HG02970 (cell line): ENCODE data around the gene HGD.
"Not testable (repeated sequence)": the region's sequence is repeated elsewhere in the genome, so short reads cannot be mapped to it uniquely, and the experiment has no call there.

Experiments
- ATAC-seq: cut with Tn5 transposase; IDR thresholded peaks from one replicate; pipeline ENCODE4 v1.9.1; 2021; ENCODE audit warnings: mild to moderate bottlenecking, moderate library complexity, moderate number of reproducible peaks; ENCODE audit not compliant: unreplicated experiment, low FRiP score

The HGD gene, protein sequence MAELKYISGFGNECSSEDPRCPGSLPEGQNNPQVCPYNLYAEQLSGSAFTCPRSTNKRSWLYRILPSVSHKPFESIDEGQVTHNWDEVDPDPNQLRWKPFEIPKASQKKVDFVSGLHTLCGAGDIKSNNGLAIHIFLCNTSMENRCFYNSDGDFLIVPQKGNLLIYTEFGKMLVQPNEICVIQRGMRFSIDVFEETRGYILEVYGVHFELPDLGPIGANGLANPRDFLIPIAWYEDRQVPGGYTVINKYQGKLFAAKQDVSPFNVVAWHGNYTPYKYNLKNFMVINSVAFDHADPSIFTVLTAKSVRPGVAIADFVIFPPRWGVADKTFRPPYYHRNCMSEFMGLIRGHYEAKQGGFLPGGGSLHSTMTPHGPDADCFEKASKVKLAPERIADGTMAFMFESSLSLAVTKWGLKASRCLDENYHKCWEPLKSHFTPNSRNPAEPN

DNA sequence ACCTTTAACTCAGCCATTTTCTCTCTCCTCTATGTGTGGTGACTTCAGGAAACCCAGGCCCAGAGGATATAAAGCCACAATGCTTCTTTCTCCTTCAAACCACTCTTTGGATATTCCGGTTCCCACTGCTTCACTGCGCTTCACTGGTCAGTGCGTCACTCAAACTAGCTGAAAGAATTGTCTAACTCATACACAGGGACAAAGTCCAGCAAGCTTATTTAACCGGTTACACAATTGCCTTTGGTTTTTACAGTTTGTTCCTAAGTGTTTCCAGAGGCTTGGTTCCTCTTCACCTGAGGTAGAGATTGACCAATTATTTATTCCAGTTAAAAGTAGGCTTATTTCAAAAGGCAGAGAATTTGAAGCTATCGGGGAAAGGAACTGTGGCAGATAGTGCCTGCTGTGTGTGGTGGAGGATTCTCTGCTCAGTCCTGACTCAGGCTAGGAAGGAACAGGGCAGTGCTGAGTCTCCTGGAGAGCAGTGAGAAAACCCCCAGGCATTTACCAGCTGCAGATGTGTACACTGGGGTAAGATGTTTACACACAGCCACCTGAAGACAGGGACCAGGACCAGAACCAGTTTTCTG is at the start of gene HGD:
TSS of gene HGD (minus strand) at position 145 of the 587 bp plus-strand sequence. CDS start at position 17, 128 bp downstream.
- ATAC-seq: no peak

DNA sequence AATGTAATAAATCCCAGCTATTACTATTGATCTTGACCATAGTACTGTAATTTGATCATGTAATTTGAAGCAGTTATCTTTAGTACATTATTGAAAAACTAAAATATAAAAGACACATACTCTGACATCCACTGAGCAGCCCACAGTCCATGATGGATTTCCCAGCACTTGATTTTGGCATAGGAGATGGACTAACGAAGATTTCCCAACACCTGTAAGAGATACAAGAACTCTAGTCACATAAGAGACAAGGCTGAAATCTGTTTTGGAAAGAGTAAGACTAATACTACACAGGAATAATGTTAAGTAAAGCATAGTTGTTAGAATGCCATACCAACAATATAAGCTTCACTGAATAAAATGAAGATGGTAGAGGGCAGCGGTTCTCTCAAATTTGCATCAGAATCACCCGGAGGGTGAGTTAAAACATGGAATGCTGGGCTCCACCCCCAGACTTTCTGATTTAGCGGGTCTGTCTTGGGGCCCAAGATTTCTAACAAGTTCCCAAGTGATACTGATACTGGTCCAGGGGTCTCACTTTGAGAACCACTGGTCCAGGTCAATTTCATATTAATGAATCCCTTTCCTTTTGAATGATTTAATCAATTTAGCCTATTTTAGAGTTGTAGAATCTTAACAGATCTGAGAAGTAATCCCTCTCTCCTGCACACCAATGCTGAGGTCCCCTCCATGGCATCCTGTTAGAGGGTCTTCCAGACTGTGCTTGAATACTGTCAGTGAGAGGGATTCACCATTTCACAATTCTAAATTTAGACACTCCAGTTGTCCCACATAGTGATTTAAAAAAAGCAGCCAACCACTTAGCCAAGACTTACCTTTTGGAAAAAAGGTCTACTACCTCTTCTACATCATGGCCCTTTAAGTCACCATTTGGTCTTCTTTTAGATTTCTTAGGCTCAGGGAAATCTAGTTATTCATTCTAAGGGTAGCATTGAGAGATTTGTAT is 48.8 kb upstream of the HGD start:
- ATAC-seq: no peak

DNA sequence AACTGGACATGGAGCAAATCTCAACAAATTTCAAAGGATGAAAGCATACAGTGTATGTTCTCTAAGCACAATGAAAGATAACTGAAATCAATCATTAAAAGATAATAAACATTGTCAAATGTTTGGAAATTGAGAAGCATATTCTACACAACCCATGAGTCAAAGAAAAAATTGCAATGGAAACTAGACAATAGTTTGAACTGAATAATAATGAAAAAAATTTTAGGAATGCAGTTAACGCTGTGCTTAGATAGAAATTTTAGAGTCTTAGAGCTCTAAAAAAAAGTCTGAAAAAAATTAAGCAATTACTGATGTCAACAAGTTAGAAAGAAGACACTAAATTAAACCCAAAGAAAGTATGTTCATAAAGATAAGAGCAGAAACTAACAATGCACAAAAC is 44.8 kb upstream of the HGD start:
- no peak for ATAC-seq

DNA sequence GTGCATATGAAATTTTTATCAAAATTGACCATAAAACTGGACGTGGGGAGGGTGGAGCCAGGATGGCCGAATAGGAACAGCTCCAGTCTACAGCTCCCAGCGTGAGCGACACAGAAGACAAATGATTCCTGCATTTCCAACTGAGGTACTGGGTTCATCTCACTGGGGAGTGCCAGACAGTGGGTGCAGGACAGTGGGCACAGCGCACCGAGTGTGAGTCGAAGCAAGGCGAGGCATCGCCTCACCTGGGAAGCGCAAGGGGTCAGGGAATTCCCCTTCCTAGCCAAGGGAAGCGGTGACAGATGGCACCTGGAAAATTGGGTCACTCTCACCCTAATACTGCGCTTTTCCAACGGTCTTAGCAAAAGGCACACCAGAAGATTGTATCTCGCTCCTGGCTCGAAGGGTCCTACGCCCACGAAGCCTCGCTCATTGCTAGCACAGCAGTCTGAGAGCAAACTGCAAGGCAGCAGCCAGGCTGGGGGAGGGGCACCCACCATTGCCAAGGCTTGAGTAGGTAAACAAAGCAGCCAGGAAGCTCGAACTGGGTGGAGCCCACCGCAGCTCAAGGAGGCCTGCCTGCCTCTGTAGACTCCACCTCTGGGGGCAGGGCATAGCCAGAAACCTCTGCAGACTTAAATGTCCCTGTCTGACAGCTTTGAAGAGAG is 37.3 kb upstream of the HGD start:
- not testable (repeated sequence) for ATAC-seq

DNA sequence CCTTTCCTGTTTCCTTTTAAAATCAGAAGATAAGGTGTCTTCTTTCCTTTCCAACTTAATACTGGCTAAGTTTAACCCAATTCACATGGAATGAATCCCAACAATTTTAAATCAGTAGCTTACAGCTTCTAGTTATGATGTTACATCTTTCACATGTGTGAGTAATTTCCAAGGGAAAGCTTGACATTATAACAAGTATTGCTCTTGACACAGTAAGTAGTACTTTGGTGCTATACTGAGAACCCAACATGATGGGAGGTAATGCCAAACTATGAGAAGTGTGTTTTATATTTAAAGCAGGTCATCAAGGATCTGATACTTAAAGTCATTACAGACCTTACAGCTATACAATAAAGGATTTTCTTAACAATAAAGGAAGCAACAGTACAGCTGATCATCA is 31.2 kb upstream of the HGD start:
- ATAC-seq: no peak

DNA sequence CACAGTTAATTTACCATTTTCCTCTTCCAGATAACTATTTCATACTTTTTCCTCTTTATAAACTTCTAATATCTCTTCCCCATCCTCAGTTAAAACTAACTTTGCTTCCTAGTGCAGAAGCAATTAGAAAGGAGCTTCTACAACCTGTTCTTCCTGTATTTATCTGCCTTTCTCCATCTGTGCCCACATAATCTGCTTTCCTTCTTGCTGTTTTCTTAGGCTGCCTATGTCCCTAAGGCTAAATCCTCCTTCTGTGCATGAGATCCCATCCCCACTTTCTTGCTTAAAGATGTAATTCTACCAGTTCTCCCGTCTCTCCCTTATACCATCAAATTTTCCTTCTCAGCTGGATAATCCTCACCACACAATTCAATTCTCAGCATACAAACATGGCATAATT is 28.3 kb upstream of the HGD start:
- ATAC-seq: no peak

DNA sequence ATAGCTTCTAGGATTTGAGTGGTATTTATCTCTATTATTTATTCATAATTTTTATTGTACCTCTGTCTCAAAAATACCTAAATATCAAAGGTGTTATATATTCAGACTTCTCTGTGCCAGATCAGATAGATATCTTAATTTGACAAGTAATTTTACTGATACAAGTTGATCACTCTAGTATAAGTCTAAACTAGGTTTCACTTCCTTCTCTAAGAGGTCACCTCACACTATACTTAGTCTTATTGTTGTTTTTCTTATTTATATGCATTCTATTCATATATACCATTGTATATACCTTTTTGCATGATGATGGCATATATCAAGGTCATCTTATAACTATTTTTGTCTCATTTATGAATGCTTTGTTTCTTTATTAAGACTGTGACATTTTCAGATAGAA is 26.4 kb upstream of the HGD start:
- no peak for ATAC-seq

DNA sequence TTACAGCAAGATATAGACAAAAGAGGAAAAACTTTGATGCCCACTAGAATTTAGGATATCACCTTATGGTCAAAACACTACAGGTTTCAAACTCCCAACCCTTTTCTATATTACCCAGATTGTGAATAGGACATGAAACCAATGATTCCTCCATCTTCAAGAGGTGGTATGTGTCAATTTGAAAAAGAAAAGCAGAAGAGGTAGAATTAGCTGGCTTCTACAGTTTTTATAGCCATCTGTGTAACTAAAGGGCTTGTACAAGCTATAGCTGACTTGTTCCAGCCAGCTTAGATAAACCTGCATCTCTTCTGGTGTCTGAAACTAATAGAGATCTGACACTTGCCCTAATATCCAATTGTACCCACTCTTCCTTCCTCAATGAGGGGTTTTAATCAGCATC is 24.9 kb upstream of the HGD start:
- no peak for ATAC-seq

DNA sequence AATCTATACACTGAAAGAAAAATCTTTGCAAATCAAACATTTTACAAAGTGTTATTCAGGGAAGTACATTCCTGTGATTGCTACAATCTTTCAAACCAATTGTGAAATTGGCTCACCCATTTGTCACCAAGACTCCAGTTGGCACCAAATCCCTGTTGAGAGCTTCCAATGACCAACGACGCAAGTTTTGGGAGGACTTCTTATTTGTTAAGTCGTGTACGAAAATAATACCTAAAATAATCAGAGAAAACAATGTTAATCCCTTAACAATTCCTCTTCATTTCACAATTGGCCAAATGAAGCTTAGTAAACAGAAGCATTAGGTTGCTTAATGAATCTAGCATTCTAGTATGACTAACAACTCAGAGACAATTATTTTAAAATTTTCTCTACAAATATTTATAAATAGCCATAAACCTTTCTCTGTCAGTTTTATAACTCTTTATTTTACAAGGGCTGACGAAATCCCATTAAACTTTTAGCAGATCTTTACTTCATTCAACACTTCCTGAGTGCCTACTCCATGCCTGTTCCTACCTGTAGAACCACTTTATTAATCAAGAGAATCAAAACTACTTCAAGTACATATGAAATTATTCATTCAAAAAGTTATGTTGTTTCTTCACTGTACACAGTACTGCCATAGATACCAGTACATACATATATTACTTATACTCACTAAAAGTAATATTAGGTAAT is 24.0 kb upstream of the HGD start:
- ATAC-seq: no peak

DNA sequence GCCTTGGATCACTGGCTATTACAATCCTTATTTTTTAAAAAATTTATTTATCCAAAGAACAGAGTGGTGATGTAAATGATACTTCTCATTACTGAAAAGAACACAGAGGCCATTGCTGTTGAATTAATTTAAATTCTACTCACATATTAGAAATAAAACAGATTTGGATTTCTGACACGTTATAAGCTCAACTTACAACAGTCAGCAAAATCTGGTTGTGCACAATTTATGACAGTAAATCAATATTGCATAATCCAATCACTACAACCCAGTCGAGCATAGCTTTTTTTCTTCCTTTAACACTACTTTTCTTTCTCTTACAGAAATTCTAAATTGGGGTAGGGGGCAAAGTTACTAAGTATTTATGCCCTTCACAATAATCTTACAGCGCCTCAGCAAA is 17.3 kb upstream of the HGD start:
- no peak for ATAC-seq

DNA sequence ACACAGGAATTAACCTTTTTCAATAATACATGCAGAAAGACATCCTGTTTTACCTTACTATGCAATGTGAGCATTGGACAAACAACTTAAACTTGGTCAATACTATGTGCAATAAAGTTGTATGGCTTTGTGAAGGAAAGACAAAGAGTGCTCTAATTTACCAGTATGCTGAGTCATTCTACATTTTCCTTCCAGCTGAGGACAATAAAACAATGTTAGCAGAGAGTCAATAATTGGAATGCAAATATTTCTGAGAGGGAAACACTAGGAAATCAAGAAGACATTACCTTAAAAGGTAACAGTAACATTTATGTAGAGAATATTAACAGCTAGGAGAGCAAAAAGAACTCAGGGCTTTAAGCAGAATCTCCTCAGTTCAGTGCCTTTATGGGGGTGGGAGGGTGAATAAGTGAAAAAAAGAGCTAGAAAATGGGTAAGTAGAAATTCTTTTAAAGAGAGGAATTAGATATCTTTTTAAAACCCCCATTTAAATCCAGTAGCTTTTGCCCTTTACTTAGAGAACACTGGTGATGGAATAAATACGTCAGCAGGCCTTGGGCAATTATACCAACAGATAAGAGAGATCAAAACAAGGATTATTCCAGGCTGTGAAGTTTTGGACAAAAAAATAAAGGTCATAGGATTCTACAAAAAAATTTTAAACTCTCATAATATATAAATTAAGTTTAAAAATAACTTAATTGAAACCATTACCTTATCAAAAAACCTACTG is 11.6 kb upstream of the HGD start:
- no peak for ATAC-seq

DNA sequence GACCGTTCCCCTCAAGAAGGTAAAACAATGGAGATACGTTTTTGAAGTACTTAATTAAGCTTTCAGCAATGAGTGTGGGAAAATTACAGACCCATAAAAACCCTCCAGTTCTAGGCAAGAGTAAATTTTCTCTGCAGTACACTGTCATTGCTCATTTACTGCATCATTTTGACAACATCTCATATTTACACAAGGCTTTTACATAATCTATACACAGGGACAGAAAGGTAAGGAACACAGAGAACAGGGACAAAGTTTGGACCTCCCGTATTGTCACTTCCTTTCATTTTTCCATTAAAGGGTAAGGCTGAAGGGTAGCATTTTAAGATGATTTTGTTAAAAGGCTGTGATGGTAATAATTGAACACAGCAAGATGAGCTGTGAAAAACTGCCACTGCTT is 7.4 kb upstream of the HGD start:
- no peak for ATAC-seq

DNA sequence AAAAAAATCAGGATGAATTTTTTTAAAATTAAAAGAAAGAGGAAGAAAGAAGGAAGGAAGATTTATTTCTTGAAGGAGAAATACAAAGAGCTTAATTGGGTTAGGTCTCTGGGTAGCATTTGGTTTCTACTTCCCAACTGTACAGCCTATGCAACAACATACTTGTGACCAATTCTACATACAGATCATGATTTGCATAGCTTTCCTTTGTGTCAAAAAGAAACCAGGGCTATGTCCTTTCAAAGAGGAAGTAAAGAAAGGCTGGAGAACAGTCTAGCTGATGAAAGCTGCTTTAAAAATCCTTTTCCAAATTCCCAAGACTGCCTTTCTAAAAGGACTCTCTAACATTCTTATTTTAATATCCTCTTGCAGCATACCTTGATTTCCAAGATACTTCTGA is 6.1 kb upstream of the HGD start:
- peak; percentile 72 for ATAC-seq

DNA sequence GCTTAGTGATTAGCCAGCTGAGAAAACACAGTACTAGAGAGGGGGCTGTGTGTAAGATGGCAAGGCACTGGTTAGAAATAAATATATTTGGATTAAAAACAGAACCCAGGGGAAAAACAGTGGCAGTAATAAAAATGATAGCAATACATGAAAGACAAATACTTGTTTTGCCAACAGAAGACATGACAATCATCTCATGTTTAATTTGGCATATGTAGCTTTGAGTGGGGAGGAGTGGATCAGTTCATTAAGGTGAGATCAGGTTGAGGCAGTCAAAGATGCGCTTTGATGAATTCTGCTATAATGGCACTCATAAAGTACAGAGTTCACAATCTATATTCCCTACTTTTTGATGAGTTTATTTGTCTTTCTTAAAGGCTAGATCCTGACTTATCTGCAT is 3.4 kb upstream of the HGD start:
- ATAC-seq: no peak

DNA sequence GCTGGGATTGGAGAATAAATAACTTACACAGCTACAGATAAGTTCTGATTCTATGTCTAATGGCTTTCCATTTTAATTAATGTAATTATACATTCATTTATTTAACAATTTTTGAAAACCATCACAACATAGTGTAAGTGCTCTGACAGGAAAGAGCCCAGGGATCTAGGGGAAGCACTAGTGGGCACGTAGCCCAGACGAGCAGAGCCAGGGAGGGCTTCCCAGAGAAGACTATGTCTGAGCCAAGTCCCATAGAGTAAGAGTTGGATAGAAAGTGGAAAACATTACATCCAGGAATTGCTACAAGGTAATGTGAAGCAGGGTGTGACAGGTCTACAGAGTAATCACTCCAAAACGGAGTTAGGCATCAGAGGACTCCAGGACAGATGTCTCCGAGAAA is 2.9 kb upstream of the HGD start:
- ATAC-seq: no peak

DNA sequence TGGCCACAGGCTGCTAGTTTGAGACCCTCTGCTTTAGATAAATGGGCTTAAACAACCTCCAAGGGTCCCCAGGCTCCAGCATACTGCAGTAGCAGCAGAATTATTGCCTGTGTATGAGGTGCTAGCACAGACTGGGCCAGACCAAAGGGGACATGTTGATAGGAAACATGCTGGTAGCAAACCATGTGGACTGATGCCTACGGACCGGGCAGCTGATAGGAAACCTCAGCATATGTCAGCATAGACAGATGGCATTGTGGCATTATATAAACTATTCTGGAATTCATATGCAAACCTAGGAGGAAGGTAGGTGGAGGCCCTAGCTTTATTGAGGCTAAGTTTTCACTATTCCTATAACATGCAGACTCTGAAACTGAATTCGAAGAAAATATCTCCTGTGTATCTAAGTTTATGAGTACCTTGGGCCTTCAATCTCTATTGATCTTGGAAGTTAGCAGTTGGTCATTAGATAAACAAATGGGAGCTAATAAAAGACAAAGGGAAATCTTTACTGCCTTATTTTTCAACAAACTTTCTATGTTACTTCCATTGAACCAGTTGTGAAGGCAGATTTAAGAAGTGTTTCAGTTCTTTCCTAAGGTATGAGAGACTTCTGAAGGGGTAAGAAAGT is 1.7 kb upstream of the HGD start:
- ATAC-seq: no peak

DNA sequence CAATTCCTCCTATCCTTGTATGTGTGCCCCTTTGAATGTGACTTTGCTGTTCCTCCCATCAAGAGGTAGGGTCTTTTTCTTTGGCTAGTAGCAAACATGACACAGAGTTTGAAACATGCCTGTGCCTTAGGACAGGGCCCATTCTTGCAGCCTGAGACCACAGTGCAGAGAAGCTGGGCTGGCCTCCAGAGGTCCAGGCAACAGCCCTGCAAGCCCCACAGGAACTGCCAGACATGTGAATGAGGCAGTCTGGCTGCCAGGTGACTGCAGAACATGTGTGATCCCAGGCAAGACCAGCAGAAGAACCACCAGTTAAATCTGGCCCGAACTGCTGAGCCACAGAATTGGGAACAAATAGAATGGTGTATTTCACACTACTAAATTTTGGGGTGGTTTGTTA is 1.2 kb upstream of the HGD start:
- ATAC-seq: no peak

DNA sequence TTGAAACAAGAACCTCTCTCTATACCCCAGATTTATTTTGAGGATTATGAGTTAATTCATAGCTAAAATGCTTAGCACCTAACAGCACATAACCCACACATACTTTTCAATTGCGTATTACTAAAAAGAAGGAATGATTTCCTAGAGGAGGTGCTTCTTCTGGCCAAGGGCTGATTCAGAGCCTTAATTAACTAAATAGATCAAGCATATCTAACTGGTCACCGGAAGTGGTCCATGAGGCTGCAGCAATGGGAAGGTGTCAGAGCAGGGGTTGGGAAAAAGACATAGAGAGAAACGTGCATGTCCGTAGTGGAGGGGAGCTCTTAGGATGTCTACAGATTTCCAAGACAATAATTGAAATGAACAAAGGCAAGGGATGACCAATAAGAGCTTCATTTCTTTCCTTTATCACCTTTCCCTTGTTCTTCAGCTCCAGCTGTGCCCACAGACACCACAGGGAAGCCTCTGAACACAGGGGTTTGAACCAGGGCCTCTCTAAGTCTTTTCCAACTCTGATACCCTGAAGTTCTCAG is 467 bp downstream of the HGD start:
- no peak for ATAC-seq

DNA sequence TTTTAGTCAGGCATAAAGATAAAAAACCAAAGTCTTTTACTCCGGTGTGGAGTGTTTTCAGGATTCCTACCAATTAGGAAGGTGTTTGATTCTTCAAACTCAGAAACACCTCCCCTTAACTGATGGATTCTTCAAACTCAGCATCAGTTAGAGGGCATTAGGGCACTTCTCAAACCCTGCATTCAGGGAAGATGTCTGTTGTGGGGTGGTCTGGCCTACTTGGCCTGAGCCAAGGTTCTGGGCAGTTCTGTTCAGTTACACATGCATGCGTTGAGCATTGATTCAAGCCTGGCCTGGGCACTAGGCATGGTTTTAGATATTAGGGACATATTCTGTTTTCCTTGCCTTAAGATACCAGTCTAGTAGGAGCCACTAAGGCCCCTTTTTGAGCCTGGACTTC is 1.0 kb downstream of the HGD start:
- ATAC-seq: no peak
